Liver (tissue), 3 donors: Measurements from ENCODE around the gene BCR.

ENCODE experiments used
- CTCF ChIP-seq: fragments of 150-350 bp; IDR thresholded peaks from 2 replicates; pipeline ENCODE4 v1.5.1; 2017; ENCODE audit warnings: improper control_type of control experiment, low read depth, low read length; ENCODE audit not compliant: missing input control
- EGR1 ChIP-seq, 2 donors: IDR thresholded peaks; 2 replicates each; pipeline ENCODE4 v1.6.1; 2016 to 2018; ENCODE audit warnings: antibody characterized with exemption in 2 of 2, low read depth in 2 of 2
- GABPA ChIP-seq, 2 donors: IDR thresholded peaks in 1 of 2; conservative IDR thresholded peaks in 1 of 2; 2 replicates each; pipeline ENCODE4 v1.6.1; 2016; ENCODE audit warnings: antibody characterized with exemption in 2 of 2, mild to moderate bottlenecking in 1 of 2, moderate library complexity in 1 of 2
- HNF4A ChIP-seq, 2 donors: conservative IDR thresholded peaks; 2 replicates each; pipeline ENCODE4 v1.6.1; 2016; ENCODE audit warnings: antibody characterized with exemption in 2 of 2, mild to moderate bottlenecking in 2 of 2
- HNF4G ChIP-seq: IDR thresholded peaks from 2 replicates; pipeline ENCODE4 v1.6.1; 2016; ENCODE audit warnings: antibody characterized with exemption
- JUND ChIP-seq, 2 donors: IDR thresholded peaks; 2 replicates each; pipeline ENCODE4 v1.6.1; 2016; ENCODE audit warnings: antibody characterized with exemption in 2 of 2
- MAX ChIP-seq: IDR thresholded peaks from 2 replicates; pipeline ENCODE4 v1.6.1; 2016; ENCODE audit warnings: antibody characterized with exemption
- NR2F2 ChIP-seq: IDR thresholded peaks from 2 replicates; pipeline ENCODE4 v1.6.1; 2016; ENCODE audit warnings: antibody characterized with exemption
- REST ChIP-seq: IDR thresholded peaks from 2 replicates; pipeline ENCODE4 v1.6.1; 2016; ENCODE audit warnings: antibody characterized with exemption, mild to moderate bottlenecking
- RXRA ChIP-seq, 2 donors: IDR thresholded peaks; 2 replicates each; pipeline ENCODE4 v1.6.1; 2017 to 2018; ENCODE audit warnings: antibody characterized with exemption in 2 of 2, mild to moderate bottlenecking in 1 of 2
- SP1 ChIP-seq: IDR thresholded peaks from 2 replicates; pipeline ENCODE4 v1.6.1; 2018; ENCODE audit warnings: antibody characterized with exemption, mild to moderate bottlenecking
- TAF1 ChIP-seq: conservative IDR thresholded peaks from 2 replicates; pipeline ENCODE4 v1.6.1; 2016; ENCODE audit warnings: antibody characterized with exemption, mild to moderate bottlenecking
- TF ChIP-seq, protein P1 (sequence below): IDR thresholded peaks from 2 replicates; pipeline ENCODE4 v1.6.1; 2016; ENCODE audit warnings: antibody characterized with exemption
- donor health status: healthy.
- donor health status: healthy.

DNA sequence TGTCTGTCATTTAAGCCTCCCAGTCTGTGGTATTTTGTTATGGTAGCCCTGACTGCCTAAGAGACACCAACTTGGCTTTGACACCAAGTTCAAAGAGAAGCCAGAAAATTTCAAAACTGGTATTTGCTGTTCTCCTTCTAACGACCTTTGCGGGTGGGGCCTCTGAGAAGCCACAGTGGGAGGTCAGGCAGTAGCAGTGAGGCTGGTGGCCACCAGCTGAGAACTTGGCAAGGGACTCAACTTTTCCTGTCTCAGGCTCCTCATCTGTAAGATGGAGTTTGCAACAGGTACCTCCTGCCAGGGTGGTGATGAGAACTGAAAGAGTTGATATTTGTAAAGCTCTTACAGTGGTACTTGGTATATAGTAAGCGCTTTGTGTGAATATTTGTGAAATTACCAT lies 183.4 kb downstream of the BCR start:
- TF ChIP-seq EGR1 (IDR thresholded peaks at IDR 0.05; ENCODE audit: low read depth in 2 of 2) (no peak), CTCF (no peak), RXRA (IDR thresholded peaks at IDR 0.05) (peak in 1 of 2 donors; percentile 15), REST (no peak), NR2F2 (no peak), TAF1 (no peak), SP1 (no peak), HNF4G (no peak), HNF4A (conservative IDR thresholded peaks at IDR 0.05) (no peak), JUND (IDR thresholded peaks at IDR 0.05) (no peak), GABPA (IDR thresholded peaks at IDR 0.05 in 1 of 2, conservative IDR thresholded peaks at IDR 0.05 in 1 of 2) (no peak), MAX (no peak)
- TF ChIP-seq, protein P1, sequence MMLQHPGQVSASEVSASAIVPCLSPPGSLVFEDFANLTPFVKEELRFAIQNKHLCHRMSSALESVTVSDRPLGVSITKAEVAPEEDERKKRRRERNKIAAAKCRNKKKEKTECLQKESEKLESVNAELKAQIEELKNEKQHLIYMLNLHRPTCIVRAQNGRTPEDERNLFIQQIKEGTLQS, result no peak
